Subcutaneous abdominal adipose tissue (tissue), 5 donors: ENCODE measurements around the gene FADS6.

ENCODE experiments used
- H3K27ac ChIP-seq: one replicate; pipeline ENCODE4 v1.7.0; 2013; ENCODE audit warnings: low read depth, mild to moderate bottlenecking, inconsistent platforms, low read length, moderate library complexity
- H3K27me3 ChIP-seq, 5 donors: one replicate each; pipeline ENCODE4 v1.7.0; 2013; ENCODE audit warnings: low read length in 5 of 5, inconsistent platforms in 1 of 5; ENCODE audit not compliant: control insufficient read depth in 5 of 5, insufficient read depth in 4 of 5
- H3K36me3 ChIP-seq, 5 donors: one replicate each; pipeline ENCODE4 v1.7.0; 2013; ENCODE audit warnings: low read length in 5 of 5; ENCODE audit not compliant: control insufficient read depth in 5 of 5, insufficient read depth in 5 of 5
- H3K4me1 ChIP-seq, 5 donors: one replicate each; pipeline ENCODE4 v1.7.0; 2013; ENCODE audit warnings: low read length in 5 of 5, mild to moderate bottlenecking in 3 of 5, moderate library complexity in 1 of 5; ENCODE audit not compliant: control insufficient read depth in 5 of 5, insufficient read depth in 5 of 5
- H3K4me3 ChIP-seq, 5 donors: one replicate each; pipeline ENCODE4 v1.7.0; 2013; ENCODE audit warnings: low read length in 5 of 5, low read depth in 1 of 5
- H3K9ac ChIP-seq, 5 donors: one replicate each; pipeline ENCODE4 v1.7.0; 2013; ENCODE audit warnings: low read length in 5 of 5, mild to moderate bottlenecking in 4 of 5, moderate library complexity in 3 of 5
- H3K9me3 ChIP-seq, 5 donors: one replicate each; pipeline ENCODE4 v1.7.0; 2013; ENCODE audit warnings: low read length in 5 of 5; ENCODE audit not compliant: control insufficient read depth in 5 of 5
- donor health status: healthy.
- donor health status: healthy.
- donor health status: healthy.
- donor health status: healthy.
- donor health status: healthy.

The FADS6 gene

DNA sequence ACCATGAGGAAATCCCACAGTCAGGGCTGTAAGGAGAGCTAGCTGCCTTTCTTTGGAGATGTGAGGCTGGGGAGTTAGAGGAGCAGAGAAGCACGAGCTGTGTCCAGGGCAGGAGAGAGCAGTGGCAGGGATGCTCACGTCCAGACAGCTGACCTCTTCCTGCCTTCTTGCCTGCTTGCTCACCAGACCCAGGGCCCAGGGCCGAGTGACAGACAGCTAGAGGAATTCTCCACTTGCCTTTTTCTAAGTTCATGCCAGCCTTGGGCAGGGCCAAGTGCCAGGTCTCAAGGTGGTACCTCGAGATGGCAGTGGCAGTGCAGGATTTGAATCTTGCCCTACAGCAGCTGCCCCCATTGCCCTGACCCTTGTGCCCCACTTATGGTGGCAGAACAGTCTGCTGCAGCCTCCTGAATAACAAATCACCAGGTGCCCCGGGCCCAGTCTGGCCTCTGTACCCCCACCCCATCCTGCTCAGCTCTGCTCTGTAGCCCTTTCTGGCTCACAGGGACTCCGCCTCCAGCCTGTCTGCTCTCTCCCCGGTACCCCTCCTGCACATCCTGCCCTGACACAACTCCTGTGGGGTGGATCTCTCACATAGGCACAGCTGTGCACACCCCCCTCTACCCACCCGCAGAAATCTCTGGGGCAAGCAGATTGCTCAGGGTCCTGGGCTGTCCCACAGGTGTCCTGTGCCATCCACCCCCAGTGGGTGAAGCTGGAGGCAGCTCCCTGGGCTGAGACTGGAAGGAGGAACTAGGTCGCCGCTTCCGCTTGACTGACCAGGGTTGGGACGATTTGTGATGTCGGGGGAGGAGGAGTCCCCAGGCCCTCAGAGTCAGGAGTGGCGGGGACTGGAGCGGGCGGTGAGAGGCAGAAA lies 59.7 kb downstream of the FADS6 start:
- Histone ChIP-seq H3K27ac (no peak overlapping the region), H3K27me3 (no peaks in the 10 kb centered on the region), H3K9ac (no peak overlapping the region), H3K36me3 (peaks cover 0 to 56% (median 32%) of the 10 kb centered on the region in 5 donors), H3K9me3 (no peaks in the 10 kb centered on the region), H3K4me3 (no peak overlapping the region), H3K4me1 (peaks cover 0 to 7% (median 0%) of the 10 kb centered on the region in 5 donors)

DNA sequence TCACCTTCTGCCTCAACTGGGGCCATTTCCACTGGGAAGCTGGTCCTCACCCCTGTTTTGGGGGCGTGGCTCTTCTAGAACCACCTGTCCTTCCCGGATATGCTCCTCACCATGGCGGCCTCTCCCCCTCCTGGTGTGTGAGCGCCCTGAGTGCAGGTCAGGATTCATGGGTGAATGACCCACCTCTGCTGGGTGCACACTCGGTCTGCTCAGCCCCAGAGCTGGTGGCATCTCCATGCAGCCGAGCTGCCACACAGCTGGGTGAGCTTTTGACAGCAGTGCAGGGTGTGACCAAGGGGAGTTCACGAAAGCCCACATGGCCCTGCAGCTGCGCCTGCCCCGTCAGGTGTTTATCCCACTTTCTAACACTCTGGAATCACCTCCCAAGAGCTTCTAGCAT lies 61.0 kb downstream of the FADS6 start:
- H3K27ac ChIP-seq, result no peak overlapping the region
- no peaks in the 10 kb centered on the region for H3K9me3 ChIP-seq
- no peaks in the 10 kb centered on the region for H3K27me3 ChIP-seq
- H3K9ac ChIP-seq, result no peak overlapping the region
- peaks cover 0 to 7% (median 0%) of the 10 kb centered on the region in 5 donors for H3K4me1 ChIP-seq
- H3K4me3 ChIP-seq, result no peak overlapping the region
- H3K36me3 ChIP-seq, result peaks cover 0 to 54% (median 34%) of the 10 kb centered on the region in 5 donors

DNA sequence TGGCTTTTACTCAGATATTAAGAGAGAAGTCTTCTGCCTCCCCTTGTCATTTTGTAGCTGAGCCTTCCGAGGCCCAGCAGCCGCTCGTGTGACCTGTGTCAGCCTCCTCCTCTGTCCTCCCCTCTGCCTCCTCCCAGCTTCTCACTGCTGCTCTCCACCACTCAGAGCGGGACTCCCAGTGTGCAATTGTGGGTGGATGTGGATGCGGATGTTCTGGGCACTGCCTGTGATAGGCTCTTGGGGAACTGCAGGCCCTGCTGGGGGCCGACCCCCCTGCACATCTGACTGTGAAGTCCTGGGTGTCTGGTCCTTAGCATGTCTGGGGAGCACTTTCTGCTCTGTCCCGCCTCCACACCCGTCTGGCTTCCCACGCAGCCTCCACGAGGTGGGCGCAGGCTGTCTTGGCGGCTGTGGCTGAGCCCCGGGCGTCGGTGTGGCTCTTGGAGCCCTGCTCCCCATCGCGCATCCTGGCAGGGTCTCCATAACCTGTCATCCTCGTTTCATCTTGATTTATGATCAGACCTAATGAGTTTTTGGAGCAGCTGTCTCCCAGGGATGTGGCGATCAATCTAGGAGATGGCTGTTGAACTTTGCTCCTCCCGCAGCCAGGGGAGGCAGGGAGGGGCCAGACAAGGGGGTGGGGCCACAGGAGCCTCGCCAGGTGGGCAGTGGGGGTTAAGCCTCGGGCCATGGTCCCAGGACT lies 61.8 kb downstream of the FADS6 start:
- Histone ChIP-seq H3K36me3 (peaks cover 0 to 46% (median 31%) of the 10 kb centered on the region in 5 donors), H3K4me3 (no peak overlapping the region), H3K27ac (no peak overlapping the region), H3K4me1 (peaks cover 0 to 7% (median 0%) of the 10 kb centered on the region in 5 donors), H3K27me3 (no peaks in the 10 kb centered on the region), H3K9ac (no peak overlapping the region), H3K9me3 (no peaks in the 10 kb centered on the region)

DNA sequence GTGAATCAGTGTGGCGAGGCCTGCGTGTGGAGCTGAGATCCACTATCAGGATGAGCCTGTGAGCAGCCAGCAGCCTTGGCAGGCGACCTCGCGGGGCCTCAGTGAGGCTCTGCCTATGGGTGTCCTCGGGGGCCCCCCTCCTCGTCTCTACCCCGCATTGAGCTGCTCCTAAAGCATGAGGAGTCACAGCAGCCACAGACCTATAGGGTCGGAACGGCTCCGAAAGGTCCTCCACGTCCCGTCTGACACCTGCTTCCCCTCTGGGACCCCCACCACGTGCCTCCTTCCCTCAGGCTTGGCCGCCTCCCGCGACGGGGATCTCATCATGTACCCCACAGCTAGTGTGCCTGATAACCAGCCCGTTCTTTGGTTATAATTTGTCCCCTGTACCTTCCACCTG lies 62.6 kb downstream of the FADS6 start:
- H3K27me3 ChIP-seq, result no peaks in the 10 kb centered on the region
- no peak overlapping the region for H3K4me3 ChIP-seq
- H3K36me3 ChIP-seq, result peaks cover 0 to 41% (median 28%) of the 10 kb centered on the region in 5 donors
- no peak overlapping the region for H3K9ac ChIP-seq
- no peak overlapping the region for H3K27ac ChIP-seq
- peaks cover 0 to 7% (median 0%) of the 10 kb centered on the region in 5 donors for H3K4me1 ChIP-seq
- H3K9me3 ChIP-seq, result no peaks in the 10 kb centered on the region

DNA sequence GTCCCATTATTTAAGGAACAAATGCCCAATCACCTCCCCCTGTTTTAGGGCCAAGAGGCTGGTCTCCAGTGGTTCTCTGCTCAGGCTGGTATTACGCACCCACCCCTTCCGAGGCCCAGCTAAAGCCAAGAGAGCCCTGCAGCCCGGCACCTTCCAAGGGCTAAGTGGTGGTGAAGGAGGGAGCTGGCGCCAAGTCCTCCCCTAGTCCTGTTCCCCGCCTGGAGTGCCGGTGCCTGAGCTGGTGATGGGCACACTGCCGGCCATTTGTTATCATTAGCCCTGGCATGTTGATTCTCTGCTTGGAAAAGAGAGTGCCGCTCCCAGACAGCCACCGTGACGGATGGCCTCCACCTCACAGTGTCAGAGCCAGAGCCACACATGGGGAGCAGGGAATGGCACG lies 65.6 kb downstream of the FADS6 start:
- Histone ChIP-seq H3K4me3 (no peak overlapping the region), H3K27ac (no peak overlapping the region), H3K9me3 (no peaks in the 10 kb centered on the region), H3K27me3 (no peaks in the 10 kb centered on the region), H3K9ac (no peak overlapping the region), H3K36me3 (peaks cover 0 to 57% (median 30%) of the 10 kb centered on the region in 5 donors), H3K4me1 (peaks cover 5 to 12% (median 10%) of the 10 kb centered on the region in 5 donors)
